Prostate gland (tissue), 2 donors: ENCODE data around the gene THBS4. TPM values are rescaled to one million over a fixed set of nuclear protein-coding genes. Genes with fewer than 3 reads are reported as not detected.

Experiments used
- DNase-seq: peaks from one replicate; pipeline ENCODE4 v3.0.0-alpha.2; 2019; ENCODE audit warnings: low spot score
- H3K27ac ChIP-seq, 2 donors: fragments of 200-600 bp; sonication (generic); 2 replicates each; pipeline ENCODE4 v1.5.1; 2017 to 2019
- H3K27me3 ChIP-seq: fragments of 200-600 bp; sonication (generic); replicated peaks from 2 replicates; pipeline ENCODE4 v1.5.1; 2019; ENCODE audit not compliant: insufficient read depth
- H3K36me3 ChIP-seq, 2 donors: fragments of 200-600 bp; sonication (generic); 1 replicate in 1 of 2; 2 replicates in 1 of 2; pipeline versions ENCODE4 v1.5.1 to v1.8.1; 2017 to 2019
- H3K4me1 ChIP-seq: fragments of 200-600 bp; sonication (generic); replicated peaks from 2 replicates; pipeline ENCODE4 v1.5.1; 2019
- H3K4me3 ChIP-seq, 2 donors: fragments of 200-600 bp; sonication (generic); 2 replicates each; pipeline ENCODE4 v1.5.1; 2017 to 2019
- H3K9me3 ChIP-seq: fragments of 200-600 bp; sonication (generic); 2 replicates; pipeline ENCODE4 v1.5.1; 2017
- POLR2A ChIP-seq: fragments of 450-650 bp; IDR thresholded peaks from one replicate; pipeline ENCODE4 v1.6.1; 2016; ENCODE audit warnings: antibody characterized with exemption, mild to moderate bottlenecking
- POLR2AphosphoS5 ChIP-seq: sonication (generic); formaldehyde crosslinking; IDR thresholded peaks from one replicate; pipeline ENCODE4 v1.6.1; 2017; ENCODE audit warnings: antibody characterized with exemption
- WGBS: methylation state at CpG from one replicate; pipeline ENCODE4 v1.1.5; 2018; 5-methylcytosine and 5-hydroxymethylcytosine counted together
- intact Hi-C: fragments of 100-400 bp; cut with DNase I; formaldehyde crosslinking; loops from one replicate; pipeline ENCODE4 v1.14.2; 2022
- total RNA-seq, 2 donors: library from RNA; depleted of rRNA; stranded (reverse); fragments of >200 nt; gene quantifications; one replicate each; pipeline ENCODE4 v1.1.0, GENCODE V29; 2016
- TF ChIP-seq, protein P1 (sequence below), 4 experiments: fragments of 200-600 bp in 2 of 4; fragments of 450-650 bp in 2 of 4; sonication (generic) in 2 of 4; IDR thresholded peaks; 1 replicate in 3 of 4; 2 replicates in 1 of 4; pipeline ENCODE4 v1.5.1; 2016 to 2019; ENCODE audit warnings: antibody characterized with exemption in 4 of 4, mild to moderate bottlenecking in 2 of 4, moderate library complexity in 2 of 4

THBS4 gene
- total RNA-seq, 2 donors from 2014 or later = 3.9 to 21.5 TPM

DNA sequence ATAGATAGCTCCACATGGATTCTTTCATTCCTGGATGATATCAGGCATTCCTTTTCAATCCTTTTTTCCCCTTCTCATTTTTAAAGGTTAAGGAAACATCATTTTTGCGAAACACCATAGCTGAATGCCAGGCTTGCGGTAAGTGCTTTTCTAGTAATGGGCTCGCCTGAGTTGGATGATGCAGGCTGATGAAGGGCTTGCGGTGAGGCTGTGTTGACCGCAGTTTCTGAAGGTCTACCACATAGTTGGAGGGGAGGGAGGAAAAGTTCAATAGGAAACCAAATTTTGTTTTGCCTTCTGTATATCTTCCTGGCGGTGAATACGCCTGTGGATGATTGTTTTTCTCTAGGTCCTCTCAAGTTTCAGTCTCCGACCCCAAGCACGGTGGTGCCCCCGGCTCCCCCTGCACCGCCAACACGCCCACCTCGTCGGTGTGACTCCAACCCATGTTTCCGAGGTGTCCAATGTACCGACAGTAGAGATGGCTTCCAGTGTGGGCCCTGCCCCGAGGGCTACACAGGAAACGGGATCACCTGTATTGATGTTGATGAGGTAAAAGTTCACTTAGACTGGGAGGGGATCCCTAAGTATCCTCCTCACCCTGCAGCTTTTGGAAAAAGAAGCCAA, 24.3 kb downstream of the THBS4 start:
- Histone ChIP-seq H3K27ac (no peak overlapping the region), H3K9me3 (no peaks in the 10 kb centered on the region), H3K27me3 (no peaks in the 10 kb centered on the region), H3K4me3 (no peak overlapping the region), H3K4me1 (no peaks in the 10 kb centered on the region), H3K36me3 (no peaks in the 10 kb centered on the region)
- DNase-seq = no peak
- intact Hi-C loops = no loop called here
- 95% methylated on average over 18 of the region's 18 CpGs for WGBS
- TF ChIP-seq, protein P1, sequence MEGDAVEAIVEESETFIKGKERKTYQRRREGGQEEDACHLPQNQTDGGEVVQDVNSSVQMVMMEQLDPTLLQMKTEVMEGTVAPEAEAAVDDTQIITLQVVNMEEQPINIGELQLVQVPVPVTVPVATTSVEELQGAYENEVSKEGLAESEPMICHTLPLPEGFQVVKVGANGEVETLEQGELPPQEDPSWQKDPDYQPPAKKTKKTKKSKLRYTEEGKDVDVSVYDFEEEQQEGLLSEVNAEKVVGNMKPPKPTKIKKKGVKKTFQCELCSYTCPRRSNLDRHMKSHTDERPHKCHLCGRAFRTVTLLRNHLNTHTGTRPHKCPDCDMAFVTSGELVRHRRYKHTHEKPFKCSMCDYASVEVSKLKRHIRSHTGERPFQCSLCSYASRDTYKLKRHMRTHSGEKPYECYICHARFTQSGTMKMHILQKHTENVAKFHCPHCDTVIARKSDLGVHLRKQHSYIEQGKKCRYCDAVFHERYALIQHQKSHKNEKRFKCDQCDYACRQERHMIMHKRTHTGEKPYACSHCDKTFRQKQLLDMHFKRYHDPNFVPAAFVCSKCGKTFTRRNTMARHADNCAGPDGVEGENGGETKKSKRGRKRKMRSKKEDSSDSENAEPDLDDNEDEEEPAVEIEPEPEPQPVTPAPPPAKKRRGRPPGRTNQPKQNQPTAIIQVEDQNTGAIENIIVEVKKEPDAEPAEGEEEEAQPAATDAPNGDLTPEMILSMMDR (IDR thresholded peaks at IDR 0.05) = no peak
- TF ChIP-seq POLR2A (no peak), POLR2AphosphoS5 (no peak)

GRCh38 chr5:80060966-80061365, 25.8 kb downstream of the THBS4 start:
- intact Hi-C loops = no loop called here
- no peak overlapping the region for H3K4me3 ChIP-seq
- no peaks in the 10 kb centered on the region for H3K9me3 ChIP-seq
- no peaks in the 10 kb centered on the region for H3K27me3 ChIP-seq
- DNase-seq = no peak
- no peaks in the 10 kb centered on the region for H3K36me3 ChIP-seq
- H3K4me1 ChIP-seq = no peaks in the 10 kb centered on the region
- 89% methylated on average over 4 of the region's 4 CpGs for WGBS
- no peak overlapping the region for H3K27ac ChIP-seq
- TF ChIP-seq, protein P1 (IDR thresholded peaks at IDR 0.05) = no peak
- TF ChIP-seq POLR2AphosphoS5 (no peak), POLR2A (no peak)

- Histone ChIP-seq H3K4me3 (no peak overlapping the region), H3K27ac (no peak overlapping the region), H3K36me3 (no peaks in the 10 kb centered on the region), H3K9me3 (no peaks in the 10 kb centered on the region), H3K27me3 (no peaks in the 10 kb centered on the region), H3K4me1 (no peaks in the 10 kb centered on the region)
- TF ChIP-seq, protein P1 (IDR thresholded peaks at IDR 0.05) = no peak
- TF ChIP-seq POLR2A (no peak), POLR2AphosphoS5 (no peak)
- intact Hi-C loops = no loop called here
- WGBS = 69% methylated on average over 4 of the region's 4 CpGs
- no peak for DNase-seq
Observed at GRCh38 chr5:80061547-80061946, 26.4 kb downstream of the THBS4 start.

GRCh38 chr5:80064124-80064523, 29.0 kb downstream of the THBS4 start:
- DNase-seq = no peak
- Histone ChIP-seq H3K4me3 (no peak overlapping the region), H3K9me3 (no peaks in the 10 kb centered on the region), H3K27me3 (no peaks in the 10 kb centered on the region), H3K36me3 (no peaks in the 10 kb centered on the region), H3K4me1 (no peaks in the 10 kb centered on the region), H3K27ac (no peak overlapping the region)
- intact Hi-C loops = no loop called here
- TF ChIP-seq POLR2A = no peak

DNA sequence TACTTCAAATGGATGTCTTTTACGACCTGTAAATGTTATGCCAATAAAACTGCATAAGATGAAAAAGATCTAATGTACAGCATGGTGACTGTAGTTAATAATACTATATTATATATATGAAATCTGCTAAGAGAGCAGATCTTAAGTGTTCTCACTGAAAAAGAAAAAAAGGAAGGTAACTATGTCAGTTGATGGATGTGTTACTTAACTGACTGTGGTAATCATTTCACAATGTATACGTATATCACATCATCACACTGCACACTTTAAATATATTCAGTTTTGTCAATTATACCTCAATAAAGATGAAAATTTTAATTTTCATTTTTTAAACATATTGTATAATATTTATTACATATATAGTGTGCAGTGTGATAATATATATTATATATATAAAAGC, 31.9 kb downstream of the THBS4 start:
- intact Hi-C loops = no loop called here
- no peak overlapping the region for H3K27ac ChIP-seq
- no peak overlapping the region for H3K4me3 ChIP-seq
- no peaks in the 10 kb centered on the region for H3K27me3 ChIP-seq
- H3K36me3 ChIP-seq = no peaks in the 10 kb centered on the region
- H3K4me1 ChIP-seq = no peaks in the 10 kb centered on the region
- no peak for DNase-seq
- WGBS = 82% methylated on average over 2 of the region's 2 CpGs
- H3K9me3 ChIP-seq = no peaks in the 10 kb centered on the region
- TF ChIP-seq POLR2AphosphoS5 = no peak
- TF ChIP-seq, protein P1 (IDR thresholded peaks at IDR 0.05) = no peak
- TF ChIP-seq POLR2A = no peak
